Neuronal stem cell (in vitro differentiated cells): ENCODE measurements around the gene PODXL2.

ENCODE experiments used
- DNase-seq: peaks from one replicate; pipeline ENCODE4 v3.0.0-alpha.2; 2013; ENCODE audit warnings: low spot score
- H2AFZ ChIP-seq: one replicate; pipeline ENCODE4 v1.6.1; 2013; ENCODE audit warnings: mild to moderate bottlenecking, low read length, inconsistent platforms
- H2AK5ac ChIP-seq: 2 replicates; pipeline ENCODE4 v1.6.1; 2013; ENCODE audit warnings: low read depth, mild to moderate bottlenecking, inconsistent platforms, low read length, moderate library complexity, mixed read lengths
- H2BK120ac ChIP-seq: 2 replicates; pipeline ENCODE4 v1.6.1; 2013; ENCODE audit warnings: low read depth, mild to moderate bottlenecking, inconsistent platforms, low read length, moderate library complexity, mixed read lengths
- H2BK12ac ChIP-seq: one replicate; pipeline ENCODE4 v1.6.1; 2013; ENCODE audit warnings: low read length, inconsistent platforms
- H2BK15ac ChIP-seq: 2 replicates; pipeline ENCODE4 v1.6.1; 2013; ENCODE audit warnings: mild to moderate bottlenecking, low read length, inconsistent platforms, mixed read lengths
- H2BK5ac ChIP-seq: one replicate; pipeline ENCODE4 v1.6.1; 2013; ENCODE audit warnings: inconsistent platforms, mild to moderate bottlenecking, low read length, moderate library complexity
- H3K14ac ChIP-seq: one replicate; pipeline ENCODE4 v1.6.1; 2013; ENCODE audit warnings: low read length, inconsistent platforms
- H3K18ac ChIP-seq: 2 replicates; pipeline ENCODE4 v1.6.1; 2013; ENCODE audit warnings: low read length, inconsistent platforms
- H3K23ac ChIP-seq: 2 replicates; pipeline ENCODE4 v1.6.1; 2013; ENCODE audit warnings: low read depth, mild to moderate bottlenecking, mixed read lengths, low read length, inconsistent platforms; ENCODE audit not compliant: poor library complexity
- H3K27ac ChIP-seq: replicated peaks from 3 replicates; pipeline ENCODE4 v1.5.1; 2013; ENCODE audit warnings: low read length, inconsistent platforms
- H3K27me3 ChIP-seq, 3 experiments: 2 replicates each; pipeline ENCODE4 v1.6.1; 2013; ENCODE audit warnings: low read length in 3 of 3, mild to moderate bottlenecking in 2 of 3, inconsistent platforms in 1 of 3, low read depth in 1 of 3, mixed read lengths in 1 of 3, moderate library complexity in 1 of 3; ENCODE audit not compliant: control insufficient read depth in 3 of 3, insufficient read depth in 3 of 3
- H3K36me3 ChIP-seq, 2 donors: replicated peaks in 1 of 2; 2 replicates each; pipeline ENCODE4 v1.6.1; 2013; ENCODE audit warnings: low read length in 2 of 2; ENCODE audit not compliant: control insufficient read depth in 2 of 2, insufficient read depth in 2 of 2
- H3K4ac ChIP-seq: 2 replicates; pipeline ENCODE4 v1.6.1; 2013; ENCODE audit warnings: inconsistent platforms, mild to moderate bottlenecking, low read length, moderate library complexity
- H3K4me1 ChIP-seq, 2 donors: 1 replicate in 1 of 2; 2 replicates in 1 of 2; pipeline ENCODE4 v1.6.1; 2013; ENCODE audit warnings: low read length in 2 of 2, low read depth in 1 of 2; ENCODE audit not compliant: control insufficient read depth in 2 of 2, insufficient read depth in 1 of 2
- H3K4me2 ChIP-seq: one replicate; pipeline ENCODE4 v1.6.1; 2013; ENCODE audit warnings: mild to moderate bottlenecking, low read length, inconsistent platforms; ENCODE audit not compliant: insufficient read depth, poor library complexity, severe bottlenecking
- H3K4me3 ChIP-seq, 2 donors: 2 replicates each; pipeline ENCODE4 v1.5.1; 2013; ENCODE audit warnings: low read length in 2 of 2, mild to moderate bottlenecking in 2 of 2, inconsistent platforms in 1 of 2, moderate library complexity in 1 of 2
- H3K79me1 ChIP-seq: one replicate; pipeline ENCODE4 v1.6.1; 2013; ENCODE audit warnings: low read depth, mild to moderate bottlenecking, inconsistent platforms, low read length, moderate library complexity
- H3K9ac ChIP-seq: one replicate; pipeline ENCODE4 v1.6.1; 2013; ENCODE audit warnings: mild to moderate bottlenecking, low read depth, low read length, inconsistent platforms; ENCODE audit not compliant: poor library complexity
- H3K9me3 ChIP-seq, 2 donors: replicated peaks in 1 of 2; 2 replicates each; pipeline versions ENCODE3 to v1.6.1; 2013; ENCODE audit warnings: low read length in 2 of 2, mild to moderate bottlenecking in 2 of 2, inconsistent platforms in 1 of 2, low read depth in 1 of 2, mixed read lengths in 1 of 2, moderate library complexity in 1 of 2; ENCODE audit not compliant: control insufficient read depth in 2 of 2, insufficient read depth in 1 of 2
- H4K8ac ChIP-seq: one replicate; pipeline ENCODE4 v1.6.1; 2013; ENCODE audit warnings: low read depth, mild to moderate bottlenecking, inconsistent platforms, low read length, moderate library complexity
- H4K91ac ChIP-seq: one replicate; pipeline ENCODE4 v1.6.1; 2013; ENCODE audit warnings: low read length, low read depth, mild to moderate bottlenecking, inconsistent platforms; ENCODE audit not compliant: poor library complexity
- WGBS, 2 donors: extraction: QIAGEN DNeasy Blood & Tissue Kit; methylation state at CpG; one replicate each; pipeline ENCODE4 v1.1.7; 2013; ENCODE audit warnings: missing lambda C conversion rate in 2 of 2, mixed read lengths in 1 of 2; ENCODE audit not compliant: insufficient read length in 2 of 2, insufficient replicate concordance in 1 of 2; ENCODE audit errors: extremely low coverage in 2 of 2; 5-methylcytosine and 5-hydroxymethylcytosine counted together

The PODXL2 gene

GRCh38 chr3:127692501-127693335 is 63.7 kb downstream of the PODXL2 start:
- Histone ChIP-seq H2AFZ (no peak overlapping the region), H3K23ac (no peak overlapping the region), H3K9ac (no peak overlapping the region), H3K4ac (no peak overlapping the region), H3K9me3 (no peaks in the 10 kb centered on the region), H3K18ac (peak overlapping the region; percentile 33), H3K27me3 (peaks cover 0 to 13% (median 0%) of the 10 kb centered on the region in 3 experiments), H3K27ac (no peak overlapping the region), H3K4me3 (no peak overlapping the region), H3K4me1 (peaks cover 4 to 34% of the 10 kb centered on the region in 2 donors), H4K8ac (no peak overlapping the region), H2BK15ac (no peak overlapping the region), H2BK120ac (no peak overlapping the region), H4K91ac (peak overlapping the region; percentile 16), H3K36me3 (no peaks in the 10 kb centered on the region), H3K4me2 (no peak overlapping the region), H3K79me1 (no peaks in the 10 kb centered on the region), H2AK5ac (peak overlapping the region; percentile 7), H2BK12ac (peak overlapping the region; percentile 26), H2BK5ac (peak overlapping the region; percentile 72), H3K14ac (no peak overlapping the region)
- DNase-seq, result no peak
- no CpG with 5 or more reads among the region's 21 CpGs for WGBS, 2 donors

- Histone ChIP-seq H3K4me1 (peaks cover 6 to 32% of the 10 kb centered on the region in 2 donors), H2BK12ac (no peak overlapping the region), H3K79me1 (no peaks in the 10 kb centered on the region), H3K4ac (no peak overlapping the region), H2BK15ac (no peak overlapping the region), H2BK120ac (no peak overlapping the region), H3K23ac (no peak overlapping the region), H4K91ac (no peak overlapping the region), H4K8ac (no peak overlapping the region), H3K14ac (no peak overlapping the region), H3K9ac (peak overlapping the region; percentile 75), H3K9me3 (no peaks in the 10 kb centered on the region), H3K4me2 (no peak overlapping the region), H3K27me3 (peaks cover 0 to 13% (median 0%) of the 10 kb centered on the region in 3 experiments), H3K27ac (no peak overlapping the region), H3K18ac (no peak overlapping the region), H3K36me3 (no peaks in the 10 kb centered on the region), H3K4me3 (no peak overlapping the region), H2AK5ac (no peak overlapping the region), H2BK5ac (peak overlapping the region; percentile 72), H2AFZ (no peak overlapping the region)
- DNase-seq, result no peak
- WGBS, 2 donors, result no CpG with 5 or more reads among the region's 7 CpGs
Observed at GRCh38 chr3:127693336-127693843, 64.4 kb downstream of the PODXL2 start.

- no peak overlapping the region for H3K9ac ChIP-seq
- no CpG with 5 or more reads among the region's 17 CpGs for WGBS, 2 donors
- H3K23ac ChIP-seq, result no peak overlapping the region
- no peak overlapping the region for H3K4me3 ChIP-seq
- H2BK120ac ChIP-seq, result peak overlapping the region; percentile 88
- H2BK5ac ChIP-seq, result peak overlapping the region; percentile 62
- no peak overlapping the region for H3K4ac ChIP-seq
- H3K79me1 ChIP-seq, result no peaks in the 10 kb centered on the region
- peak overlapping the region; percentile 56 for H3K18ac ChIP-seq
- H2AFZ ChIP-seq, result no peak overlapping the region
- H2AK5ac ChIP-seq, result peak overlapping the region; percentile 58
- peaks cover 6 to 20% of the 10 kb centered on the region in 2 donors for H3K4me1 ChIP-seq
- no peak overlapping the region for H4K8ac ChIP-seq
- H2BK12ac ChIP-seq, result peak overlapping the region; percentile 68
- no peak overlapping the region for H3K4me2 ChIP-seq
- H3K36me3 ChIP-seq, result no peaks in the 10 kb centered on the region
- no peaks in the 10 kb centered on the region for H3K9me3 ChIP-seq
- H2BK15ac ChIP-seq, result no peak overlapping the region
- no peak overlapping the region for H4K91ac ChIP-seq
- peaks cover 0 to 5% (median 0%) of the 10 kb centered on the region in 3 experiments for H3K27me3 ChIP-seq
- no peak for DNase-seq
- no peak overlapping the region for H3K14ac ChIP-seq
- H3K27ac ChIP-seq, result no peak overlapping the region
Observed at GRCh38 chr3:127694467-127695215, 65.7 kb downstream of the PODXL2 start.
